Esophagus squamous epithelium (tissue), 4 donors: ENCODE data around the gene OBI1.

Experiments used
- CTCF ChIP-seq, 6 experiments: fragments of 450-650 bp in 4 of 6; fragments of 200-600 bp in 2 of 6; sonication (generic) in 2 of 6; IDR thresholded peaks; one replicate each; pipeline ENCODE4 v1.5.1; 2016 to 2019; ENCODE audit warnings: antibody characterized with exemption in 6 of 6, mild to moderate bottlenecking in 4 of 6, moderate library complexity in 4 of 6
- POLR2A ChIP-seq, 4 donors: fragments of 450-650 bp; IDR thresholded peaks; one replicate each; pipeline ENCODE4 v1.6.1; 2017; ENCODE audit warnings: antibody characterized with exemption in 4 of 4, mild to moderate bottlenecking in 4 of 4, moderate library complexity in 3 of 4

- TF ChIP-seq POLR2A (IDR thresholded peaks at IDR 0.05) (no peak), CTCF (IDR thresholded peaks at IDR 0.05) (no peak)
Observed at GRCh38 chr13:78652651-78653050, 6.3 kb downstream of the OBI1 start.
